ENCODE measurements around the gene CORO7.

GRCh38 chr16:4428500-4428899 is 12.1 kb upstream of the CORO7 start:
- TF ChIP-seq CTCF (IDR thresholded peaks at IDR 0.05) (no peak), EP300 (IDR thresholded peaks at IDR 0.05; ENCODE audit: low read depth) (no peak)

Data from transverse colon (tissue), 3 donors.